Endometrial microvascular endothelial cells (primary cell): ENCODE data around the gene REP15. TPM values are rescaled to one million over a fixed set of nuclear protein-coding genes. Genes with fewer than 3 reads are reported as not detected.
"Not testable (repeated sequence)": the region's sequence is repeated elsewhere in the genome, so short reads cannot be mapped to it uniquely, and the experiment has no call there.

ENCODE experiments used
- in situ Hi-C: cut with HindIII; loops from 2 replicates; pipeline ENCODE4 v1.10.0; 2017; ENCODE audit warnings: low sequenced_read_pairs, low pct_unique_long_range_greater_than_20kb; ENCODE audit errors: inconsistent ontology term
- total RNA-seq: library from RNA; depleted of rRNA; stranded (reverse); fragments of >200 nt; gene quantifications from one replicate; pipeline ENCODE4 v1.2.3, GENCODE V29; 2015; ENCODE audit errors: inconsistent ontology term

The REP15 gene
- total RNA-seq, 1 donor from 2014 or later = 1.7 TPM

DNA sequence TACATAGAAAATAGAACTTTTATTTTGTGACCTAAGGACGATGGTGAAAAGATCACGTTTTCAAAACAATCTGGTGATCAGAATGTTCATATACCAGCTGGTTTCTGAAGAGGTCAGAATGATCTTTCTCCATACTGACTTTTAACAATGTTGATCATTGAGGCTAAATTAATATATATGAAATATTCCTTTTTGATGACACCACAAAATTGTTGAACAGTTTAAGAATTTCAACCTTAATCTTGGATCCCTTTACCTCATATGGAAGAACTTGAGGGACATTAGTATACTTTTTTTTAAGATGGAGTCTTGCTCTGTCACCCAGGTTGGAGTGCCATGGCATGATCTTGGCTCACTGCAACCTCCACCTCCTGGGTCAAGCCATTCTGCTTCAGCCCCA lies 2.8 kb upstream of the REP15 start:
- in situ Hi-C loops = no loop called here

DNA sequence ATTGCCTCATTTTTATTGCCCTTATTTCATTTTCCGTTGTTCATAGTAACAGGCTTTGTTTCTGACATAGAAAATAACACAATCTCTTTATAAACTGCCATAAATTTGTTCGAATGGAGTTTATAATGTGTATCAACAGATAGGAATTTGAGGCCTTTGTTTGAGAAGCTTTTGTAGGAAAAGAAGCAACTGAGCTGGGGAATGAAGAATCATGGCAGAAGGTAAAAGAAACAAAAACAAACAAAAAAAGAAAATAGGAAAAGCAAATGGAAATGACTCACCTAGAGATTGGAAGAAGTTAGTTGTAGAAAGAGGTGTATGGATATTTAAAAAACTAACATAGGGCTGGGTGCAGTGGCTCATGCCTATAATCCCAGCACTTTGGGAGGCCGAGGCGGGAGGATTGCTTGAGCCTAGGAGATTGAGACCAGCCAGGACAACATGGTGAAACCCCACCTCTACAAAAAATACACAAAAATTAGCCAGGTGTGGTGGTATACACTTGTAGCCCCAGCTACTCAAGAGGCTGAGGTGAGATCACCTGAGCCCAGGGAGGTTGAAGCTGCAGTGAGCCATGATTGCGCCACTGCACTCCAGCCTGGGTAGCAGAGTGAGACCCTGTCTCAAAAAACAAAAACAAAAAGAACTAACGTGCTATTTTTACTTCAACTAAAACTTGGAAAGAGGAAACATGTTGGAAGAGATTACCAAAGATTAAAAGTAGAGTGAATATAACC lies 523 bp upstream of the REP15 start:
- in situ Hi-C loops = no loop called here

DNA sequence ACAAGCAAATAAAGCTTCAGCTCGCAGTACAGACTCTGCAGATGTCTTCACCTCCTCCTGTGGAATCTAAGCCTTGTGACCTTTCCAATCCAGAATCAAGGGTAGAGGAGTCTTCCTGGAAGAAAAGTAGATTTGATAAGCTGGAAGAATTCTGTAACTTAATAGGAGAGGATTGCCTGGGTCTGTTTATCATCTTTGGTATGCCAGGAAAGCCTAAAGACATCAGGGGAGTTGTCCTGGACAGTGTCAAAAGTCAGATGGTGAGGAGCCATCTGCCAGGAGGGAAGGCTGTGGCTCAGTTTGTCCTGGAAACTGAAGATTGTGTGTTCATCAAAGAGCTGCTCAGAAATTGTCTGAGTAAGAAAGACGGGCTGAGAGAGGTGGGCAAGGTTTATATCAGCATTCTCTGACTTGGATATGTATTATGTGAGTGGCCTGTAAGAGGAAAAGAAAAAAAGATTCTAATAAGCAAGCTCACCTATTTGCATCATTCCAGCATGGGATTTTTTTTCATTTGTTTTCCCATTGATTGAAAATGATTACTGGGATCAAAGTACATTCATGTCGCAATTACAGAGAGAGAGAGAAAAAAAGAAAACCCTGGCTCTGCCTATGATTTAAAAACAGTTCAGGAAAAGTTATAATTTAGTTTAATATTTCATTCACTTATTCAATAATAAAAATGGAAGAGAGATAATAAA lies 767 bp downstream of the REP15 start:
- in situ Hi-C loops = no loop called here

DNA sequence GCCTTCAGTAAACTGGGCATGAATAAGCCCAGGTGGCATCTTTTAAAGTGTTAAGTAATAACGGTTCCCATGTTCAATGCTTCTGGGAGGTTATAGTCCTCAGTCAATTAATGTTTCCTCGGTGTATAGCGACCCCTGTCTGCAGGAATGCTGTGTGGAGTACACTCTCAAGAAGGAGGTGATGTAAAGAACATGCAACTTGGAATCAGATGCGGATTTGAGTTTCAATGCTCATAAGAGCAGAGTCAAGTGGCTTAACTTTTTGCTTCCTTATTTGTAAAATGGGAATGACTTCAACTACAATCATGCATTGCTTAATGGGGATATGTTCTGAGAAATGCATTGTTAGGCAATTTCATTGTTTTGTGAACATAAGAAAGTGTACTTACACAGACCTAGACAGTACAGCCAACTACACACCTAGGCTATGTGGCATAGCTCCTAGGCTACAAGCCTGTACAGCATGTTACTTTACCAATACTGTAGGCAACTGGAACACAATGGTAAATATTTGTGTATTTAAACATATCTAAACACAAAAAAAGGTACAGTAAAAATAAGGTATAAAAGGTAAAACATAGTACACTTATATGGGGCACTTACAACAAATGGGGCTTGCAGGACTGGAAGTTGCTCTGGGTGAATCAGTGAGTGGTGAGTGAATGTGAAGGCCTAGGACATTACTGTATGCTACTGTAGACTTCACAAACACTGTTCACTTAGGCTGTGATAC lies 7.6 kb downstream of the REP15 start:
- in situ Hi-C loops = no loop called here

DNA sequence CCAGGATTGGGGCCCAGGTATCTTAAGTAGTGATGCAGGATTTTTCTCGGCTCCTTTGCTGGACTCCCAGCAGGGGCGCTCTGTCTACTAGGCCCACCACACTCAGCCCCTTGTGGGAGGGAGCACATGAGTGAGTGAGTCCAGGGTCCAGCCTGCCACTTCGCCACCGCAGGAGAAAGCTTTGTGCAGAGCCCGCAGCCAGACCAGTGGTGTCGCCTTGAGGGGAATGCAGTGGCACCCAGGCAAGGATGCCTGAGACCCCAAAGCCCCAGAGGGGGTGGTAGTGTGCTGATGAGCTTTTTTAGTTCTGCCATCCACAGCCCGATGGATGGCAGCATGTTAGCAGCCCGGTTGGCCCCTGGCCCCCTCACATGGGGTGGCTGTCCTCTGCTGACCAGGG lies 9.0 kb downstream of the REP15 start:
- in situ Hi-C loops = no loop called here

DNA sequence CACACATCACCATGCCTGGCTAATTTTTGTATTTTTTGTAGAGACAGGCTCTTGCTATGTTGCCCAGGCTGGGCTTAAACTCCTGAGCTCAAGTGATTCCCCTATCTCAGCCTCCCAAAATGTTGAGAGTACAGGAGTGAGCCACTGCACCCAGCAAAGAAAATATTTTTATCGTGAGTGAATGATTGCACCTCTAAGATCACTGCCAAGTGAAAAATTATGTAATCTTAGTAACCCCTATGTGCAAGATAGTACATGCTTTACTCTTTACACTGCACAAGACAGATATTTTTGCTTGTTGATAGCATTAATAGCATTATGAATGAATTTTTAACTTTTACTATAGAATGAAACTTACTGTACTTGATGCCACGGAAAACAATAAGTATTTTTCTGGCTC lies 11.0 kb downstream of the REP15 start:
- in situ Hi-C loops = no loop called here

DNA sequence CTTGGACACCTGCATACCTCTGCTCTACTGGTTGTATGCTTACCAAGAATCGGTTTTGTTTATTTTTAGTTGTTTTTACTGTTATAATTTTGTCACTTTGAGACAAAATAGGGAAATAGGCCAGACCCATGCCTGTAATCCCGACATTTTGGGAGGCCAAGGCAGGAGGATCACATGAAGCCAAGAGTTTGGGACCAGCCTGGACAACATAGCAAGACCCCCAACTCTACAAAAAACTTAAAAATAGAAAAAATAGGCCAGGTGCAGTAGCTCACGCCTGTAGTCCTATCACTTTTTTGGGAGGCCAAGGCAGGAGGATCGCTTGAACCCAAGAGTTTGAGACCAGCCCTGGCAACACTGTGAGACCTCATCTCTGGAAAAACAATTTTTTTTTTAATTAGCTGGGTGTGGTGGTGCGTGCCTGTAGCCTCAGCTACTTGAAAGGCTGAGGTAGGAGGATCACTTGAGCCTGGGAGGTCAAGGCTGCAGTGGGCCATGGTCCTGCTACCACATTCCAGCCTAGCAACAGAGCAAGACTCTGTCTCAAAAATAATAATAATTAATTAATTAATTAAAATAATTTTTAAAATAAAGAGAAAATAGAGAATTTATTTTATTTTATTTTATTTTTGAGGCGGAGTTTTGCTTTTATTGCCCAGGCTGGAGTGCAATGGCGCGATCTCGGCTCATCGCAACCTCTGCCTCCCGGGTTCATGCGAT lies 13.1 kb downstream of the REP15 start:
- in situ Hi-C loops = no loop called here

DNA sequence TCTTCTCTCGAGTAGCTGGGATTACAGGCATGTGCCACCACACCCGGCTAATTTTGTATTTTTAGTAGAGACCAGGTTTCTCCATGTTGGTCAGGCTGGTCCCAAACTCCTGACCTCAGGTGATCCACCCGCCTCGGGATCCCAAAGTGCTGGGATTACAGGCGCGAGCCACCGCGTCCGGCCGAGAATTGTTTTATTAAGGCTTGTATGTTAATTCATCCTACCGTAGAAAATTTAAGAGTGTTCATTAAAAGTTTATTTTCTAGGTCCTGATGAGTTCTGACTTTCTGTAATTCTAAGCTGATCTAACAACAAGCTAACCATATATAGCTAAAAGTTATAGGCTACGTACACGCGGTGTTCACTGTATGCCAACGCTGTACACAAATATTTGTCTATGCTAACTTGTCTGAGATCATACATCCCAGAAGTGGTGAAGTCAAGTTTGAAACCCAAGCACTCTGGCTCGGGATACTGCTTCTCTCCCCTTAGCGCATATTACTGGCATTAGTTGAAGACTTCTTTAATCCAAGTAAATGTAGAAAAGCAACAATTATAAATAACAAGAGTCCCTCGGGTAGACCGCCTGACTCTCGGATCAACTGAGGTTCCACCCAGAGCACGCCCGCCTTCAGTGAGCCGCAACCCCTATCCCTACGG lies 13.8 kb downstream of the REP15 start:
- in situ Hi-C loops = no loop called here

DNA sequence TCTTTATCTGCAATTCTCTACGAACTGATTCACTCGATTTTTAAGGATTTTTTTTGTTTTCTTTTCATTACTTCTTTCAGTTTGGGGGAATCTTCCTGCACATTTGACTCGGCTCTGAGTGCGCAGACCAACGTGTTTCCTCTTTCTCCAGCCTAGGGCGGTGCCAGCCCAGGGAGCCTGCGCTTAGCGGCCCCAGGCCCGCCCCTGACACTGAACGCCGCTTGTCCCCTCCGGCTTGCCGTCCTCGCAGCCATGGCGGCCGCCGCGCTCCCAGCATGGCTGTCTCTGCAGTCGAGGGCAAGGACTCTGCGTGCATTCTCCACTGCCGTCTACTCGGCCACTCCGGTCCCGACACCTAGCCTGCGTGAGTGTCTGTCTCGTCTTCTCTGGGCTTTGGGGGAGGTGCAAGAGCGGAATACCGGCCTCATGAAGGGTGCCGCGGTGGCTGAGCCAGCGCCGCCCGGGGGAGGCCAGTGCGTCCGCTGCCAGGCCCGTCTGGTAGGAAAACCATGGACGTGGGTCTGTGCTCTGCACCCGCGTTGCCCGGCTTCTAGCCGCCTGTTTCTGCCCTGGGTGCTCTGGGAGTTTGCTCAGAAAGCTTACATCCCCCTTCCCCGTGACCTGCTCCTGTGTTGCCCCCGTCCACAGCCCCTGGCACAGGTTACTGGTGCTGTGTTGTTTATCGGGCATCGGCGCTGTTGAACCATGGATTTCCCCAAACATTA lies 14.5 kb downstream of the REP15 start, which contains the start of gene MRPS35:
Gene MRPS35 (plus strand): TSS at position 241 of the 725 bp plus-strand sequence. CDS start 12 bp downstream, at position 253.
- in situ Hi-C loops = no loop called here

DNA sequence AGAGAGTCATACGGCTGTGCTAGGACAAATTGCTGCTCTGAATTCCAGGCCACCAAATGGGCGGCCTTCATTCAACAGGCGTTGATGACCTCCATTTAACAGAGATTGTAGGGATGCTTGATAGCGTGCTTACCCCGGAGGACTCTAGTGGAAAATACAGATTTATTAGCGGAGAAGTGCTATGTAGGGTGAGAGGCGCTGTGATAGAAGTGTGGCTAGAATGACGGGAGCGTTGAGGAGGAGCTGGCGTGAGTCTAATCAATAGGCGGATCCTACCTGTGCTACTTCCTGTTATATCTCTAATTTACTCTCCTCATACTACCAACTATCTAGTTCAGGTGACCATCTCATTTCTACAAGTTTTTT lies 15.1 kb downstream of the REP15 start:
- in situ Hi-C loops = no loop called here

DNA sequence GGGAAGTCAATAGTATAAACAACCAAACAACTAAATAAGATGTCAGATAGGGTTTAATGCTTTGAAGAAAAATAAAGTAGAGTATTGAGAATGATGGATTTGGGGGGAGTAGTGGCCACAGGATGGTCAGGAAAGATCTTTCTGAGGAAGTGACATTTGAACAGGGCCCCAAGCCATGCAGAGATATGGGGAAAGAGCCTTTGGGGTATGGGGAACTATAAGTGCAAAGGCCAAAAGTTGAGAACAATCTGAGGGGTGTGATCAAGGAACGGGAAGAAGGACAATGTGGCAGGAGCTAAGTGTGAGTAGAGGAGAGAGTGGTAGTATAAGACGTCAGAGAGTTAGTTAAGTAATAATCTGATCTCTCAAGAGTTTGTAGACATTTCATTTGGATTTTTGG lies 15.7 kb downstream of the REP15 start:
- in situ Hi-C loops = no loop called here

DNA sequence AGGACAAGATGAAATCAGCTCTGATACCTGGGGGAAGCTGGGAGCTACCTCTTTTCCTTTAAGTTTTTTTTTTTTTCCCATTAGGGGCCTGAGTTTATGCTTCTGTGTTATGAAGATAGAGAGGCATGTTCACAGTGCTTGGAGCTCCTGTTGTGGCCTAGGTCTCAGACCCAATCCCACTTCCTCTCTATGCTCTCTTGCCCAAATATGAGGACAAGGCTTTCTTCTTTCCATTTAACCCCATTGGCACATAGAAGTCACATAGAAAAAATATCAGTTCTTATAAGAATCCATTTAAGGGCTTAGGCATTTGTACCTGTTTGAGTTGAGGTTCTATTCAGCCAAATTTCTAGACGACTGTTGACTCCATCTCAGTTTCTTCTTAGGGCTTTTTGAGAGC lies 27.0 kb downstream of the REP15 start:
- in situ Hi-C loops = no loop called here

DNA sequence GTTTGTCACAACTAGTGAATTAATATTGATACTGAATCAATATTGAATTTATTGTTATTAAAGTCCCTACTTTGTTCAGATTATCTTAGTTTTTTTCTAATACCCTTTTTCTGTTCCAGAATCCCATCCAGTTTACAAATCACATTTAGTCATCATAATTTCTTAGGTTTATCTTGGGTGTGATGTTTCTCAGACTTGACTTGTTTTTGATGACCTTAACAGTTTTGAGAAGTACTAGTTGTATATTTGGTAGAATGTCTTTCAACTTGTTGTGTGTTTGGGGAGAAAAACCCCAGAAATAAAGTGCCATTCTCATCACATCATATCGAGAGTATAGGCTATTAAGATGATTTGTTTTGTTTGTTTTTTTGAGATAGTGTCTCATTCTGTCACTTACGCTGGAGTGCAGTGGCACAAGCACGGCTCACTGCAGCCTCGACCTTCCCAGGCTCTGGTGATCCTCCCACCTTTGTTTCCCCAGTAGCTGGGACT lies 33.9 kb downstream of the REP15 start:
- in situ Hi-C loops = no loop called here

DNA sequence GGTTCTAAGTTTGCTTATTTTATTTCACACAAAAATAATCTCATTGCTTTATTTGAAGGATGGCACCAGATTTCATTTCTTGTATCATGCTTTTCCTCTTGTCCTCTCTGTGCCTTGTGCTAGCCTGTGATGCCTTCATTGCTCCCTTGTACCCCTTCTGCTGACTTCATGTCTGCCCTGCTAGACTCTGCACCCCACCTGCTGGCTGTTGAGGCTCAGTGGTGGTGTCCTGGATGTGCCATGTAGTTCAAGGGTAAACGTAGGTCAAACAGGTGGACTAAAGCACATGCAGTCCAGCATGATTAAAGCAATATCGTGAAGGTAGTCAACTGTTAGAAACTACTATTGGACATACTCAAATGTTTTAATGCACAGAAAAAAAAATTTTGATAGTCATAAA lies 36.0 kb downstream of the REP15 start:
- in situ Hi-C loops = no loop called here

DNA sequence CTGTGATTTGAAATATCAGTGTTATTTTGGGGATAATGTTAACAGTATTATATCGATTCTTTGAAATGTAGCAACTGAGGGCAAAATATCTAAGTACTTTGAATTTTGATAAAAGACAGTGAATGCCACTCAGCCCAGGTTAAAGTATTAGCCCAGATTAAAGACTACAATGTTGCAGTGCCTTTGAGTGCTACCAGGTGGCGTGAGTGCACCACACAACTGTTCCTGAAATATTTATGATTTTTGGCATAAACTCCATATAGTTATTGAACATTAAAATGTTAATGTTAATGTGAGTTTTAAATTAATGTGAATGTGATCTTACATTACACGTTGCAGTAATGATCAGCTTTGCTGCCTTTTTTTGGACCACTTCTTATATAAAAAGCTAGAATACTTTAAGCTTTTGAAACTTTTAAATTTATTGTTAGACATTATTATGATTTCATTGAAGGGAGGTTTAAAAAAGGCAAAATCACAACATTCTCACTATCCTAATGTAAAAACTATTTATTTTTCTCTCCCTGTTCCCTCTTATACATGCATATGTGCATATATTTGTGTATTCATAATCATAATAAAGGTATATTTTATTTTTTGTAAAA lies 36.9 kb downstream of the REP15 start:
- in situ Hi-C loops = no loop called here

DNA sequence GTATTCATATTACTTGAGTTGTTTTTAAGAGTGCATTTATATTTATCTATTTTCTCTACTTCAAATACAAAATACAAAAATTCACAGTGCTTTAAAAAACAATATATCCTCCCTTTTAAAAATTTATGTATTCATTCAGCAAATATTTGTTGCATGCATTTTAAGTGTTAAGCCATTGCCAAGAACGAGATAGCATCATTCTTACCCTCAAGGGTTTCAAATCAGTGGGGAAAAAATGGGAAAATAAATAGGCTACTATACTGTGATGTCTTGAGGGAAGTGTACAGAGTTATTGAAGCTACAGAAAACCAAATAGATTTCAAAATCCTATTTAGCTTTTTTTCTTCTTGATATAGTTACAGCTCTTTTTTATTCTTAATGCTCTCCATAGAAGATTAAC lies 37.5 kb downstream of the REP15 start:
- in situ Hi-C loops = no loop called here

DNA sequence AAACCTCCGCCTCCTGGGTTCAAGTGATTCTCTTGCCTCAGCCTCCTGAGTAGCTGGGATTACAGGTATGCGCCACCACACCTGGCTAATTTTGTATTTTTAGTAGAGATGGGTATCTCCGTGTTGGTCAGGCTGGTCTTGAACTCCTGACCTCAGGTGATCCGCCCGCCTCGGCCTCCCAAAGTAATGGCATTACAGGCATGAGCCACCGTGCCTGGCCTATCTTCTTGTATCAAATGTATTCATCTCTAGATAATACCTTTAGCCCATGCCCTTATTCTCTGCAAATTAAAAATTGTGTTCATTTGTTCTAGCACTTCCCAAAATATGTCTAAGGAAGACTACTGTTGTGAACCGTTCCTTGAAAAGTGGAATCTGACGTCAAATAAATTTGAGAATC lies 38.1 kb downstream of the REP15 start:
- in situ Hi-C loops = not testable (repeated sequence)

DNA sequence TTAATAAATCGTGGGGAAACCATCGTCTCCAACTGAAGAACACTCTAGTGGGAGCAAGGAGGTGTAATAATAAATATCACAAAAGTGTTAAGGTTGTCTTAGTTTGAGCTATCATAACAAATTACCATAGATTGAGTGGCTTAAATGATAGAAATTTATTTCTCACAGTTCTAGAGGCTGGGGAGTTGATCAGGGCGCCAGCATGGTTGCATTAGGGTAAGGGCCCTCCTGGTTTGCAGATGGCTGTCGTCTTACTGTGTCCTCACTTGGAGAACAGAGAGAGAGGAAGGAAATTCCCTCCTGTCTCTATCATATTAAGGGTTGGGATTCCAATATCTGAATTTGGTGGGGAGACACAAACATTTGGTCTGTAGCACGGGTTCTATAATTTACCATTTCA lies 47.4 kb downstream of the REP15 start:
- in situ Hi-C loops = no loop called here
